Frontal cortex (tissue), 4 donors: ENCODE data around the gene MACROH2A1. TPM values are rescaled to one million over a fixed set of nuclear protein-coding genes. Genes with fewer than 3 reads are reported as not detected.

Experiments used
- DNase-seq, 2 donors: peaks; one replicate each; pipeline ENCODE4 v3.0.0; 2012; ENCODE audit warnings: low spot score in 2 of 2
- FAIRE-seq: peaks from 2 replicates; lab custom pipeline; 2012; peaks lifted over from hg19 to GRCh38; lab: Jason Lieb, UNC
- total RNA-seq: library from RNA; depleted of rRNA; stranded (reverse); fragments of >200 nt; gene quantifications from one replicate; pipeline ENCODE4 v1.2.3, GENCODE V29; 2014
- donor health status: control.
- donor health status: control.
- donor health status: control.

MACROH2A1 gene
- total RNA-seq, 1 donor from 2014 or later, result 134 TPM

GRCh38 chr5:135399794-135400542 is 937 bp upstream of the MACROH2A1 start:
- DNase-seq (no peak), FAIRE-seq (no peak)

- FAIRE-seq (no peak), DNase-seq (no peak)
These were observed 724 bp downstream of the MACROH2A1 start for GRCh38 chr5:135398160-135398854.

- DNase-seq, result no peak
- no peak for FAIRE-seq
These were observed 1.9 kb downstream of the MACROH2A1 start for GRCh38 chr5:135397084-135397483.

GRCh38 chr5:135396459-135397055 is 2.5 kb downstream of the MACROH2A1 start:
- FAIRE-seq (no peak), DNase-seq (no peak)

- FAIRE-seq, result no peak
- DNase-seq, result no peak
These were observed 3.2 kb downstream of the MACROH2A1 start for GRCh38 chr5:135395866-135396265.

GRCh38 chr5:135395451-135395850 is 3.6 kb downstream of the MACROH2A1 start:
- FAIRE-seq, result no peak

GRCh38 chr5:135394095-135394494 is 4.9 kb downstream of the MACROH2A1 start:
- DNase-seq, result no peak
- no peak for FAIRE-seq

More at GRCh38 chr5:135395451-135395850, 3.6 kb downstream of the MACROH2A1 start:
- no peak for DNase-seq

GRCh38 chr5:135393691-135394090 is 5.3 kb downstream of the MACROH2A1 start:
- FAIRE-seq, result no peak

GRCh38 chr5:135393229-135393628 is 5.8 kb downstream of the MACROH2A1 start:
- FAIRE-seq (no peak), DNase-seq (no peak)

More at GRCh38 chr5:135393691-135394090, 5.3 kb downstream of the MACROH2A1 start:
- DNase-seq, result no peak

- DNase-seq (no peak), FAIRE-seq (no peak)
These were observed 6.8 kb downstream of the MACROH2A1 start for GRCh38 chr5:135392256-135392655.

GRCh38 chr5:135391869-135392255 is 7.2 kb downstream of the MACROH2A1 start:
- DNase-seq (no peak), FAIRE-seq (no peak)

- FAIRE-seq (no peak), DNase-seq (no peak)
These were observed 7.7 kb downstream of the MACROH2A1 start for GRCh38 chr5:135391116-135391868.

GRCh38 chr5:135388860-135389435 is 10.1 kb downstream of the MACROH2A1 start:
- DNase-seq, result no peak
- no peak for FAIRE-seq

GRCh38 chr5:135387629-135387960 is 11.4 kb downstream of the MACROH2A1 start:
- DNase-seq (no peak), FAIRE-seq (no peak)

GRCh38 chr5:135386886-135387628 is 12.0 kb downstream of the MACROH2A1 start:
- FAIRE-seq (no peak), DNase-seq (no peak)

- no peak for FAIRE-seq
These were observed 12.9 kb downstream of the MACROH2A1 start for GRCh38 chr5:135386096-135386495.

GRCh38 chr5:135385576-135385975 is 13.5 kb downstream of the MACROH2A1 start:
- DNase-seq, result no peak
- no peak for FAIRE-seq

More at GRCh38 chr5:135386096-135386495, 12.9 kb downstream of the MACROH2A1 start:
- no peak for DNase-seq

- no peak for DNase-seq
- no peak for FAIRE-seq
These were observed 14.1 kb downstream of the MACROH2A1 start for GRCh38 chr5:135384898-135385297.

- FAIRE-seq (no peak), DNase-seq (no peak)
These were observed 15.1 kb downstream of the MACROH2A1 start for GRCh38 chr5:135383803-135384495.
